Panc1 (cell line): ENCODE measurements around the gene EGFLAM. TPM values are rescaled to one million over a fixed set of nuclear protein-coding genes. Genes with fewer than 3 reads are reported as not detected.

Source experiments
- ATAC-seq: fragments of 200-7000 bp; cut with Tn5 transposase; 2 replicates; pipeline ENCODE4 v1.9.1; 2020; ENCODE audit warnings: mild to moderate bottlenecking, moderate library complexity
- BruUV-seq: library from RNA; stranded (reverse); fragments of 400-500 nt; replicated peaks from 2 replicates; lab custom pipeline; 2021; lab: Mats Ljungman, UMichigan
- CTCF ChIA-PET: fragments of 300-600 bp; sonication (Branson Sonifier 250); formaldehyde crosslinking; loops from one replicate; lab custom pipeline; 2022; ENCODE audit warnings: antibody characterized with exemption; lab: Charles Lee
- POLR2A ChIA-PET: fragments of 300-600 bp; sonication (Branson Sonifier 250); formaldehyde crosslinking; loops from one replicate; lab custom pipeline; 2022; ENCODE audit warnings: antibody characterized with exemption; lab: Charles Lee
- DNase-seq: peaks from one replicate; pipeline ENCODE4 v3.0.0-alpha.2; 2010; ENCODE audit warnings: low read depth, low spot score
- H3K27ac ChIP-seq: 2 replicates; pipeline ENCODE4 v1.5.1; 2011; ENCODE audit warnings: mild to moderate bottlenecking, low read length, inconsistent platforms
- H3K27me3 ChIP-seq: fragments of 200-500 bp; sonication (Bioruptor generic); 2 replicates; pipeline ENCODE4 v1.6.0; 2014; ENCODE audit warnings: low read length, inconsistent platforms; ENCODE audit not compliant: control insufficient read depth, insufficient read depth
- H3K36me3 ChIP-seq: fragments of 200-500 bp; sonication (Bioruptor generic); 2 replicates; pipeline ENCODE4 v1.5.1; 2014; ENCODE audit warnings: inconsistent platforms, mild to moderate bottlenecking, low read length, moderate library complexity; ENCODE audit not compliant: control insufficient read depth, insufficient read depth
- H3K4me1 ChIP-seq: 2 replicates; pipeline ENCODE4 v1.5.1; 2011; ENCODE audit warnings: inconsistent platforms, mild to moderate bottlenecking, low read length, moderate library complexity; ENCODE audit not compliant: control insufficient read depth, insufficient read depth
- H3K4me3 ChIP-seq, 2 experiments: 2 replicates each; pipeline ENCODE4 v1.5.1; 2011 to 2012; ENCODE audit warnings: low read depth in 2 of 2, low read length in 2 of 2, mild to moderate bottlenecking in 2 of 2, inconsistent platforms in 1 of 2, moderate library complexity in 1 of 2
- H3K9me3 ChIP-seq: fragments of 200-500 bp; sonication (Bioruptor generic); 2 replicates; pipeline ENCODE4 v1.5.1; 2014; ENCODE audit warnings: low read depth, mild to moderate bottlenecking, inconsistent platforms, low read length, moderate library complexity; ENCODE audit not compliant: control insufficient read depth, insufficient read depth
- POLR2AphosphoS5 ChIP-seq: IDR thresholded peaks from 2 replicates; pipeline ENCODE4 v1.6.1; 2012; ENCODE audit warnings: mild to moderate bottlenecking, low read depth, low read length, moderate library complexity
- SIN3A ChIP-seq: IDR thresholded peaks from 2 replicates; pipeline ENCODE4 v1.6.1; 2012; ENCODE audit warnings: low read depth, mild to moderate bottlenecking, low read length, moderate library complexity, borderline replicate concordance; ENCODE audit not compliant: insufficient read depth
- TCF7L2 ChIP-seq: IDR thresholded peaks from 2 replicates; pipeline ENCODE4 v1.6.1; 2011; ENCODE audit warnings: mild to moderate bottlenecking, low read depth, low read length, inconsistent platforms
- in situ Hi-C: cut with HindIII; loops from 2 replicates; pipeline ENCODE4 v1.10.0; 2016; ENCODE audit warnings: low sequenced_read_pairs, low pct_unique_long_range_greater_than_20kb
- intact Hi-C: fragments of 100-400 bp; cut with micrococcal nuclease; formaldehyde crosslinking; loops from one replicate; pipeline ENCODE4 v1.10.0; 2022; ENCODE audit not compliant: unreplicated experiment
- total RNA-seq: library from RNA; stranded (reverse); gene quantifications from one replicate; pipeline ENCODE4 v1.2.1, GENCODE V29; 2021; ENCODE audit not compliant: unreplicated experiment
- TF ChIP-seq, protein P1 (sequence below), 2 experiments: IDR thresholded peaks; 2 replicates each; pipeline ENCODE4 v1.6.1; 2011 to 2012; ENCODE audit warnings: low read depth in 2 of 2, control low read depth in 1 of 2, low read length in 1 of 2, mild to moderate bottlenecking in 1 of 2, moderate library complexity in 1 of 2; ENCODE audit not compliant: insufficient read depth in 1 of 2
- TF ChIP-seq, protein P2 (sequence below): fragments of 450-650 bp; IDR thresholded peaks from 2 replicates; pipeline ENCODE4 v1.5.1; 2017; ENCODE audit warnings: mild to moderate bottlenecking

The EGFLAM gene
- total RNA-seq, 1 experiment from 2014 or later, result 14.8 TPM

DNA sequence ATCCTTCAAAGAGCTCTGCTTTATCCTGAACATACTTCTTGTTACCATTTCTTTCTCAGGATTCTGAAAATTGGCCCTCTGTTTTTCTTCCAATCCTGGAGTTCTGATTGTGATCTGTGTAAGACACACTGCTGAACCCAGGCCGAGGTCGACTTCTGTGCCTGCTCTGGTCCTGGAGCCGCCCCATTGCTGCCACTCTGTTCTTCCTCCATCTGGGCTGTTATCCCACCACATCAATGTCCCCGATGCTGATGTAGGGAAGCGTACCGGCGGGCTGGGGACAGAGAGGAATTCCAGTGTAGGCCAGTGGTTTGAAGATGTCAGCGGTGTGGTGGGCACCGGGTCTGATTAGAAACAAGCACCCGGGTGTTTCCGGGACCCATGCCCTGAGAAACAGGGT is 195.6 kb downstream of the EGFLAM start:
- DNase-seq (no peak), ATAC-seq (no peak)
- no TSS peak for BruUV-seq
- CTCF ChIA-PET, result interaction anchor here (0.6 to 0.8 kb wide), 2 partner anchors 12 to 35 kb away, joined by 3 read pairs; no protein-coding TSS in a partner anchor
- Histone ChIP-seq H3K4me3 (no peak overlapping the region), H3K27ac (no peak overlapping the region), H3K4me1 (no peaks in the 10 kb centered on the region), H3K9me3 (no peaks in the 10 kb centered on the region), H3K27me3 (no peaks in the 10 kb centered on the region), H3K36me3 (no peaks in the 10 kb centered on the region)
- TF ChIP-seq, protein P1, sequence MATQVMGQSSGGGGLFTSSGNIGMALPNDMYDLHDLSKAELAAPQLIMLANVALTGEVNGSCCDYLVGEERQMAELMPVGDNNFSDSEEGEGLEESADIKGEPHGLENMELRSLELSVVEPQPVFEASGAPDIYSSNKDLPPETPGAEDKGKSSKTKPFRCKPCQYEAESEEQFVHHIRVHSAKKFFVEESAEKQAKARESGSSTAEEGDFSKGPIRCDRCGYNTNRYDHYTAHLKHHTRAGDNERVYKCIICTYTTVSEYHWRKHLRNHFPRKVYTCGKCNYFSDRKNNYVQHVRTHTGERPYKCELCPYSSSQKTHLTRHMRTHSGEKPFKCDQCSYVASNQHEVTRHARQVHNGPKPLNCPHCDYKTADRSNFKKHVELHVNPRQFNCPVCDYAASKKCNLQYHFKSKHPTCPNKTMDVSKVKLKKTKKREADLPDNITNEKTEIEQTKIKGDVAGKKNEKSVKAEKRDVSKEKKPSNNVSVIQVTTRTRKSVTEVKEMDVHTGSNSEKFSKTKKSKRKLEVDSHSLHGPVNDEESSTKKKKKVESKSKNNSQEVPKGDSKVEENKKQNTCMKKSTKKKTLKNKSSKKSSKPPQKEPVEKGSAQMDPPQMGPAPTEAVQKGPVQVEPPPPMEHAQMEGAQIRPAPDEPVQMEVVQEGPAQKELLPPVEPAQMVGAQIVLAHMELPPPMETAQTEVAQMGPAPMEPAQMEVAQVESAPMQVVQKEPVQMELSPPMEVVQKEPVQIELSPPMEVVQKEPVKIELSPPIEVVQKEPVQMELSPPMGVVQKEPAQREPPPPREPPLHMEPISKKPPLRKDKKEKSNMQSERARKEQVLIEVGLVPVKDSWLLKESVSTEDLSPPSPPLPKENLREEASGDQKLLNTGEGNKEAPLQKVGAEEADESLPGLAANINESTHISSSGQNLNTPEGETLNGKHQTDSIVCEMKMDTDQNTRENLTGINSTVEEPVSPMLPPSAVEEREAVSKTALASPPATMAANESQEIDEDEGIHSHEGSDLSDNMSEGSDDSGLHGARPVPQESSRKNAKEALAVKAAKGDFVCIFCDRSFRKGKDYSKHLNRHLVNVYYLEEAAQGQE (IDR thresholded peaks at IDR 0.05; ENCODE audit: insufficient read depth in 1 of 2, low read depth in 2 of 2, low read length in 1 of 2), result no peak
- TF ChIP-seq TCF7L2 (no peak), SIN3A (no peak), POLR2AphosphoS5 (no peak)
- TF ChIP-seq, protein P2, sequence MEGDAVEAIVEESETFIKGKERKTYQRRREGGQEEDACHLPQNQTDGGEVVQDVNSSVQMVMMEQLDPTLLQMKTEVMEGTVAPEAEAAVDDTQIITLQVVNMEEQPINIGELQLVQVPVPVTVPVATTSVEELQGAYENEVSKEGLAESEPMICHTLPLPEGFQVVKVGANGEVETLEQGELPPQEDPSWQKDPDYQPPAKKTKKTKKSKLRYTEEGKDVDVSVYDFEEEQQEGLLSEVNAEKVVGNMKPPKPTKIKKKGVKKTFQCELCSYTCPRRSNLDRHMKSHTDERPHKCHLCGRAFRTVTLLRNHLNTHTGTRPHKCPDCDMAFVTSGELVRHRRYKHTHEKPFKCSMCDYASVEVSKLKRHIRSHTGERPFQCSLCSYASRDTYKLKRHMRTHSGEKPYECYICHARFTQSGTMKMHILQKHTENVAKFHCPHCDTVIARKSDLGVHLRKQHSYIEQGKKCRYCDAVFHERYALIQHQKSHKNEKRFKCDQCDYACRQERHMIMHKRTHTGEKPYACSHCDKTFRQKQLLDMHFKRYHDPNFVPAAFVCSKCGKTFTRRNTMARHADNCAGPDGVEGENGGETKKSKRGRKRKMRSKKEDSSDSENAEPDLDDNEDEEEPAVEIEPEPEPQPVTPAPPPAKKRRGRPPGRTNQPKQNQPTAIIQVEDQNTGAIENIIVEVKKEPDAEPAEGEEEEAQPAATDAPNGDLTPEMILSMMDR, result no peak
- in situ Hi-C loops (no loop called here), intact Hi-C loops (no loop called here)
- POLR2A ChIA-PET, result no interaction called here

DNA sequence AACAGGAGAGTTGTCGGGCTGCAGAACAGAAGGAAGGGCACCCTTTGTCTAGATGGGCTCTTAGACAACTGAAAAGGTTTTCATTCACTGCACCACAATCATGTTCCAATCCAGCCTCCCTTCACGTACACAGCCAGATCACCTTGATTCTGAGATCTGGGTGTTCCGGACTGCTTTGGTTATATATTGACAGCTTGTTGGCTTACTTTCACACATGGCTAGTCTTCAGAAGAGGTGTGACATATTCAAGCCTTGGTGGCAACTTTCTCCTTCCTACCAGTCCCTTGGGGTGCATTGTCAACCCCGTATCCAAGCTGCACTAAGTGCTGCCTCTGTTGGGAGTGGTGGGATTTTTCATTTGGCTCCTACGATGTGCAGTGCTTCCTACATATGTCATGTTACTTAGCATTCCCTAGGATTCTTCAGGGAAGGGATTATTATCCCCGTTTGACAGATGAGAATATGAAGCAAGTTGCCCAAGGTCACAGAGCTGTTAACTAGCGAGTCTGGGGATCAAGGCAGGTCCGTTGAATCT is 197.5 kb downstream of the EGFLAM start:
- Histone ChIP-seq H3K36me3 (no peaks in the 10 kb centered on the region), H3K27me3 (no peaks in the 10 kb centered on the region), H3K4me1 (no peaks in the 10 kb centered on the region), H3K9me3 (no peaks in the 10 kb centered on the region), H3K4me3 (no peak overlapping the region), H3K27ac (no peak overlapping the region)
- ChIA-PET CTCF (interaction anchor here (1.0 kb wide), 1 partner anchor 14 kb away, joined by 3 read pairs; no protein-coding TSS in a partner anchor), POLR2A (no interaction called here)
- BruUV-seq, result no TSS peak
- intact Hi-C loops (no loop called here), in situ Hi-C loops (no loop called here)
- no peak for DNase-seq
- TF ChIP-seq SIN3A (no peak), POLR2AphosphoS5 (no peak), TCF7L2 (no peak)
- TF ChIP-seq, protein P2, result no peak
- TF ChIP-seq, protein P1 (IDR thresholded peaks at IDR 0.05; ENCODE audit: insufficient read depth in 1 of 2, low read depth in 2 of 2, low read length in 1 of 2), result no peak
- ATAC-seq, result no peak
